M059J (cell line): Measurements from ENCODE around the gene ZBTB21. TPM values are rescaled to one million over a fixed set of nuclear protein-coding genes. Genes with fewer than 3 reads are reported as not detected.
"Not testable (repeated sequence)": the region's sequence is repeated elsewhere in the genome, so short reads cannot be mapped to it uniquely, and the experiment has no call there.

Source experiments
- DNase-seq: peaks from one replicate; pipeline ENCODE4 v3.0.0-alpha.2; 2012; ENCODE audit warnings: low read depth
- total RNA-seq: library from RNA; depleted of rRNA; stranded (reverse); fragments of >200 nt; shearing (Covaris generic); gene quantifications from 2 replicates; pipeline ENCODE4 v1.2.3, GENCODE V29; 2014

Gene ZBTB21
- total RNA-seq, 1 experiment from 2014 or later: 18.4 TPM

DNA sequence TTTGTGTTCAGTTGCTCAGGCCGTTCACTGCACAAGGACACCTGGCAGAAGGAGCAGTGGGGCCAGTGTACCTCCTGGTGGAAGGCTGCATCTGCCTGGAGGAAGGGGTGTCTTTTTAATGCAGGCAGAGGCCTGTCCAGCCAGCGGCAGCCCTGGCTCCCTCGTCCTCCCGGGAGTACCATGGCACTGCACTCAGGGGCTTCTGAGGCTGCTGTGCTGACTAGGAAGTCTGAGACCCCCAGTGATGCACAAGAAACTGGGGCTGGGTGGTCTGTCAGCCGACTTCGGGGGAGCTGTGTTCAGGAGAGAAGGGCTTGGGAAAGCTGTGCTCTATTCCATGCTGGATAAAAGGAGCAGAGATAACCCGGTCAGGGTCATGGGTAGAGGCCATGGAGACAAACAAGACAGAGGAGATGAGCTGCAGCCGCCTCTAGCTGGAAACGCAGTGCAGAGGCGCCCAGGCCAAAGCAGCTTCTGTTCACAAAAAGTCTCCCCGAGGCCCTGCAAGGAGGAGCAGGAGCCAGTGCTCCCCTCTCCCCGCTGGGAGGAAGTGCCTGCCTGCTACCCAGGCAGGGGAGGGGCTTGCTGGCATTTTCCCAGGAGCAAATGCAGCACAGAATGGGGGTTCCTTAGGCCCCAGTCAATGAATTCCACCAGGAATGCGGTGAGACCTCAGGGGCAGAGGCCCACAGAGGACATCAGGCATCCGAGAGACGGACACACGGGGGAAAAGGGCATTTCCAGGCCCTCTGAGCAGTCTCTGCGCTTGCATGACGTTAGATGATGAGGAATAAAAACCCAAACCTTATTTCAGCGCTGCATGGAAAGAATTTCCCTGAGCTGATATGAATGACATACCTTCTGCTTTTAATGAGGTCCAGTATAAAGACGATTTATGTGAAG lies 39.2 kb downstream of the ZBTB21 start:
- DNase-seq: no peak

DNA sequence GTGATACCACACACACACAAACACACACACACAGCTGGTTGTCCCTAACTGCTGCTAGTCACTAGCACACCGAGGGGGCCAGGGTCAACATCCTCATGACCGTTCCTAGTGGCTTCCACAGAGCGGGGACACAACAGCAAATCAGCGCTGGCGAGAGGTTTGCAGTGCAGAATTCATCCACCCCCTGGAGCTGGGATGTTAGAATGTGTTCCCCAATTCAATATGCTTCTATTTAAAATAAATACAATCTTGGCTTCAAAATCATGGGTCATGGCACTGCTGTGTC lies 40.1 kb downstream of the ZBTB21 start:
- DNase-seq: no peak

DNA sequence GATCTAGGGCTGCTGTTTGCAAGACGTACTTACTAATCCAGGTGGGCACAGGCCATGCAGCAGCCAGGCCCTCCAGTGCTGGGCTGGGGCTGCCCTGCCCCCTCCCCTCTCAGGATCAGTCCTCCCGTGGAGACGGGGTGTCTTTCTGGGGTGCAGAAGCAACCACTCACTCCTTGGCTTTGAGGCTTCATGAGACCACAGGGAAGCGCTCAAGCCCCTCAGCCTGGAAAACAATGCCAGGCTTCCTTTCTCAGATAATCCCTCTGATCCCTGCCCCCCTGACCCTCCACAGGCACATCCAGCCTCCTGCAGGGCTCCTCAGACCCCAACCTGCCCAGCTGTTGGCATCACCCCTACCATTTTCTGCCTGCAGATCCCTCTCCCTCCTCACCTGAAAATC lies 42.5 kb downstream of the ZBTB21 start:
- no peak for DNase-seq

DNA sequence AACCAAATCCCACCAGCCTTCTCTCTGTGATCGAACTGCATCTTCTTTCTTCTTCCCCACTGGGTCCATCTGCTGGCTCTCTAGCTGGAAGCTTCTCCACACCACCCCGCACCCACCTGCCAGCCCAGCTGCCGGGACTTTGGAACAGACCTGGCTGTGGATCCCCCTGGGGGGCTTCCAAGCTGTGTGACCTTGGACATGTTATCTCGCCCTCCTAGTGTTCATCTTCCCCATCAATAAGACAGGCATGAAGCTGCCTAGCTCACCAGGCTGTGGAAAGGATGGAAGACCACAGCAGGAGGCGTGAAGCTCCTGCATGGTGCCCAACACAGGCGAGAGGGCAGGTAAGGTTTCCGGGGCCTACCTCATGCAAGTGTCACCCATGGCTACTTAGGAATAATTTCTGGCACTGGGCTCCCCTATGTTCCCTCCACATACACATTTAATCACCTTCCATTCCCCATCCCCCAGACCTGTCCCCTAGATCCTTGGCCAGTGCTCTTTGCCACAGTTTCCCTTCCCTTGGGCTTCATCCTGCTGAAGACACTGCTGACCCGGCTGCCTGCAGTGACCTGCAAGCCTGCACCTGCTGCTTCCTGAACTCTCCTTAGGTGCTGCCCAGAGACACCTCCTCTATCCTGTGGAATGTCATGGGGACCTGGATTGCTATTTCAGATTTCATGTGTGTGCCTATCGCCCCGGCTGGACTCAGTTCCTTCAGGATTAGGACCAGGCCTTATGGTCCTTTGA lies 43.1 kb downstream of the ZBTB21 start:
- no peak for DNase-seq

DNA sequence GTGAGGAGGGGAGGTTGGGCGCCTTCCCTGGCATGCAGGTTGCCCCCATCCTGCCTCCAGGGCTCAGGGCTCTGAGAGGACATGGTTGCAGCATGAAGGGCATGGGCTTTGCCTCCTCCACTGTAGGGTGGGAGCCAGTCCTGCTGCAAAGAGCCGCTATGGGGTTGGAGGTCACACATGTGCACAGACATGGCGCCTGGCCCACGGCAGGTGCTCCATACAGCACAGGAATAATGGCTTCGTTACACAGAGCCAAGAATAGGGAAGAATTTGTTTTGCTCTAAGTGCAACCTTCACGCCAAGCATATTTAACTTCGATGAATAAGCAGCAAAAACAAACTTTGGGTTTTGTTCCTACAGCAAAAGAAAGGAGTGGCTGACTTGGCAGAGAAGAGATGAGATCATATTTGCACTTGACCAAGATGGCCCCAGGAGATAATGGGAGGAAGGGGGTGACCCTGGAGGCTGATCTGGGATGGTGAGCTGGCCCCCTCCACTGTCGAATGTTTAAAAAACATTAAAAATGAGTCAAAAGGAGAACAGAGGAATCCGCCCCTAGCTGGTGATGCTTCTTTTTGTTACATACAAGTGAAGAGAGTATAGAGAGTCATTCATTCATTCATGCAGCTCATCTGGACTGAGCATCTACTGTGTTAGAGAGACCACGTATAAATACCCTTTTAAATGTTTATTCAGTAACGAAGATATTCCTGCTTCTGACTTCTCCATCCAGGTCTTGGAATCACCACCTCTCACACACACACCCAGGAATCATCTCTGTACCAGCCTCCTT lies 43.9 kb downstream of the ZBTB21 start:
- peak; percentile 90 for DNase-seq

DNA sequence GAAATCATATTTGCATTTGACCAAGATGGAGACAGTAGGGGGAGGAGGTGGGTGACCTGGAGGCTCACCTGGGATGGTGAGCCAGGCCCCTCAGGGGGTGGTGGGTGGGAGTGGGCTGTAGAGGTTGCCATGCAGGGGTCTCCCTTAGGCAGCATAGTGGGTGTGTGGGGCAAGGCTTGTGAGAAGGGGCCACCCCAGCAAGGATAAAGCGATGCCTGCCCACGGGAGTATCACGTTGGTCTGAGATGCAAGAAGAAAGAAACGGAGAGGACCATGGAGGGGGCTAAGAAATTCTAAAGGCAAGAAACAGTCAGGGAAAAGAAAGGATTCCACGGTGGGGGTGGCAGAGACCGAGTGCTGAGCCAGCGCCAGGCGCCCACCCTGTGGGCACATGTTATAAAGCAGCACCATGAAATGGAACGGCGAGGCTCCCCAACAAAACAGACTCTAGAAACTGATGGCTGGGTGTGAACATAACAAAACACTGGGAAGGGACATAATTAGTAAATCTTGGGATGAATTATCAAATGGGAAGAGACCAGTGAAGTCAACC lies 44.6 kb downstream of the ZBTB21 start:
- no peak for DNase-seq

DNA sequence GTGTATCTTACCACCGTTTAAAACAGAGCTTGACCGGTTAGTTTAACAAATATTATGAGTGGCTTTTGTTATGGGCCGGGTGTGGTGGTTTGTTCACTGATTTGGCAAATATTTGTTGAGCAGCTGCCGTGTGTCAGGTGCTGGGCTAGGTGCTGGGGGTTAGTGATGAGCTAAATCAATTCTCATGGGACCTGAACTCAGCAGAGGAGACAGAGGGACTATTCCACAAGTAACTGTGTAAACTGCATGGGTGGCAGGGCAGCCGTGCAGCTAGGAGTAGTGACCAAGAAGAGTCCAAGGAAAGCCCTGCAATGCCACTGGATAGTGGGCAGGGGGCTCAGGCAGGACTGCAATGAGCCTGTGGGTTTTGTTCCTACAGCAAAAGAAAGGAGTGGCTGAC lies 45.1 kb downstream of the ZBTB21 start:
- no peak for DNase-seq

DNA sequence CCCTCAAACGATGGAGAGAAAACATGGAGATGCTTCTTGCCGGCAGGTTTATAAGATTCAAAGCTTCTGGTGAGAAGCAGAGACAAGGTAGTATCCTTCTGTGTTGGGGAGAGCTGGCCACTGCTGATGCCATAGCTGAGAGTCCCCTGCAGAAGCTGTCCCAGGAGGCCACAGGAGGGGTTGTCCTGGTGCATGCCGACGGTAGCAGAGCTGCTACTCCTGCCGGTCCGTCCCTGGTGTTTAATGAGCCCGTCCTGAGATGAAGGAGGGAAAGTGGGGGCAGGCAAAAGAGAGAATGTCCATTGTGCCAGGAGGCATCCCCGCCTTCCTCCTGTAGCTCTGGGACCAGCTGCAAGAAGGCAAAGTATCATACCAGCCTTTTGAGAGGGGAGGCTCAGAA lies 46.0 kb downstream of the ZBTB21 start:
- DNase-seq: no peak

DNA sequence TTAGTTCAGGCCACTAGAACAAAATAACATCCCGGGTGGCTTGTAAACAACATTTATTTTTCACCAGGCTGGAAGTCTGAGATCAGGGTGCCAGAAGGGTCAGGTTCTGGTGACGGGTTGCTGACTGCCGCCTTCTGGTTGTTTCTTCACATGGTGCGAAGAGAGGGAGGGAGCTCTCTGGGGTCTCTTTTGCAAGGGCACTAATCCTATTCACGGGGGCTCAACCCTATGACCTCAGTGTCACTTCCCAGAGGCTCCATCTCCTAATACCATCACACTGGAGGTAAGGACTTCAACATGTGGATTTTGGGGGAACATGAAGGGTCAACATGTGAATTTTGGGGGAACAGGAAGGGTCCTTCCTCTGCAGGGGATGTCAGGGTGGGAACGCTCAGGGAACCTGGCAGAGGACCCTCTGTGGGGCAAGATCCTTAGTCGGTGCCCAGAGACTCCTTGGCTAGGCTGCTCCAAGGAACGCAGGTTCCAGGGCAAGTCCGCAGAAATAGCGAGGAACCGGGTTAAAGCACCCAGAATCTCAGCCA lies 47.7 kb downstream of the ZBTB21 start:
- DNase-seq: no peak

DNA sequence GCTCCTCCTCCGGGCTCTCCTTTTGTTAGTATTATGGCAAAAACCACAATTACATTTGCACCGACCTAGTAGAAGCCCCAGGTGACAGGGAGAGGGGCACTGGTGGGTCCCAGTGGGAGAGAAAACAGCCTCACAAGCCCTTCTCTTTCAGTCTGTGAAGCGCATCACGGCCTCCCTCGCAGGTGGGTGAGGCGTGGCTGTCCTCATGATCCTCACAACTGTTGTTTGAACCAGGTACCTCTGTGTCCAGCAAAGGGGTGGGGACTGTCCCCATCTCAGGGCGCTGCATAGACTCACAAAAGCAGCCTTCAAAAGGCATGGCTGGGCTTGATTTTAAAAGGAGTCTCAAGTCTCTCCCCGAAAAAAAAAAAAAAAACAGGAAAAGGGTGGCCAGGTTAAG lies 48.4 kb downstream of the ZBTB21 start:
- no peak for DNase-seq

DNA sequence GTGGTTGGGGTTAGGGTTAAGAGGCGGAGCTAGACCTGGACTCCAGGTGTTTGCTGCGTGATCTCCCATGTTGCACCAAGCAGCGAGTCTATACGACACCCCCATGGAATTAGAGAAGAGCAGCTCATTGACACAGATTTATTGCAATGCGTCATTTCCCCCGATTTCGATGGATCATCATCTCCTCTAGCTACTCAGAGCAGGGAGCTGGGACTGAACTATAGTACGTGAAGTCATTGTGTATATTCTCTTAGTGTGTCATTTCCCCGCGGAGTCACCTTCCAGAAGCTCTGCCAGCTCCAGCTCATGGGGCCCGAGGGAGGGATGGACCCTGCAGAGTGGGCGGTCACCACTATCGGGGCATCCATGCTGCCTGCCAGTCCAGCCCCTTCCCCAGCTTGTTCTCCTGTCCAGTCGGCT lies 48.9 kb downstream of the ZBTB21 start:
- peak; percentile 53 for DNase-seq

DNA sequence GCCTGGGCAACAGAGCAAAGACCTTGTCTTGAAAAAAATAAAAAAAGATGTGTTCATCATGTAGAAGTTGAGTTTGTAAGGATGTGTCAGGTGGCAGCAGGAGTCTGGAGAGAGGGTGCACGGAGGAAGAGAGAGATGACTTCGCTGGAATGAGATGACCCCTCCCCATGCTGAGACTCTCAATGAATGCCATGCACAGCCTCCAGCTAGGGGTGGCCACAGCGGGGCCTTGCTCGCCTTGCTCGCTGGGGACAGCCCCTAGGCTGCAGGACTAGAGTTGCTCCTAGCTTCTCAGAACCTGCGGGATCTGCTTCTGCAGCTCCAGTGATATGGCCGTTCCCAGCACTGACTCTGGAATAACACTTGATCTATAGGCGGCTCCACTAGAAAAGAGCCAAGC lies 49.8 kb downstream of the ZBTB21 start:
- DNase-seq: no peak

DNA sequence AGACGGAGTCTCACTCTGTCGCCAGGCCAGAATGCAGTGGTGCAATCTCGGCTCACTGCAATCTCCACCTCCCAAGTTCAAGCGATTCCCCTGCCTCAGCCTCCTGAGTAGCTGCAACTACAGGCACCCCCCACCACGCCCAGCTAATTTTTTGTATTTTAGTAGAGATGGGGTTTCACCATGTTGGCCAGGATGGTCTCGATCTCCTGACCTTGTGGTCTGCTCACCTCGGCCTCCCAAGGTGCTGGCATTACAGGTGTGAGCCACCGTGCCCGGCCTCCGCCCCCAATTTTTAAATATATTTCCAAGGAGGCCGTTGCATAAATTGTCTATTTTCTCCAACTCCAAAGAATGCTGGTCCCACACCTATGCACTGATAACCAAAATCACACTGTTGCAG lies 50.5 kb downstream of the ZBTB21 start:
- DNase-seq: not testable (repeated sequence)

DNA sequence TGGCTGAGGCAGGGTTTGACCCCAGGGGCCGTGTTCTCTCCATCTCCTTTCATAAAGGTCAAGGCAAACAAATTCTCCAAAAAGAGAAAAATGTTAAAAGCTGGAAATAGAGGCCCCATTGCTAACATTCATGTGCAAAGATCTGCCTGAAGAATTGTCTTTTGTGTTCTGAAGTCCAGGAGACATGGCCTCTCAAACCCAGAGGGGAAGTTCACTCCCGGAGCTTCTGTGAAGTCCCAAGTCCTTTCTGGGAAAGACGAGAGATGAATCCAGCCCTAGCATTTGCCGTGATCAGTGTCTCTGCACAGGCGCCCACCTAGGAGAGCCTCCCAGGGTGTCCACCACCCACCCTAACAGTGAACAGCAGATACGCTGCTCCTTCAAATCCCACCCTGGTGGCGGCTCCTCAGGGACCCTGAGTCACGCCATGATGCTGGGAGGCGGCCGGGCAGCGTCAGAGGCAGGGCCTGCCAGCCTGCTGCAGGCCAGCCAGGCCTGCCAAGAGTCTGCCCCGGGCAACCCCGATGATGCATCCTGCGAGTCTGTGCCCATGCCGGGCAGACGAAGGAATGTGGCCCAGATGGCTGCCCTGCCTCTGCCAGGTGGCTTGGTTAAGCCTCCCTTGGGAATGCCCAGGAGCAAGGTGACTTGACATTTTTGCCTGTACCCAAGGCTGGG lies 51.1 kb downstream of the ZBTB21 start:
- peak; percentile 93 for DNase-seq

DNA sequence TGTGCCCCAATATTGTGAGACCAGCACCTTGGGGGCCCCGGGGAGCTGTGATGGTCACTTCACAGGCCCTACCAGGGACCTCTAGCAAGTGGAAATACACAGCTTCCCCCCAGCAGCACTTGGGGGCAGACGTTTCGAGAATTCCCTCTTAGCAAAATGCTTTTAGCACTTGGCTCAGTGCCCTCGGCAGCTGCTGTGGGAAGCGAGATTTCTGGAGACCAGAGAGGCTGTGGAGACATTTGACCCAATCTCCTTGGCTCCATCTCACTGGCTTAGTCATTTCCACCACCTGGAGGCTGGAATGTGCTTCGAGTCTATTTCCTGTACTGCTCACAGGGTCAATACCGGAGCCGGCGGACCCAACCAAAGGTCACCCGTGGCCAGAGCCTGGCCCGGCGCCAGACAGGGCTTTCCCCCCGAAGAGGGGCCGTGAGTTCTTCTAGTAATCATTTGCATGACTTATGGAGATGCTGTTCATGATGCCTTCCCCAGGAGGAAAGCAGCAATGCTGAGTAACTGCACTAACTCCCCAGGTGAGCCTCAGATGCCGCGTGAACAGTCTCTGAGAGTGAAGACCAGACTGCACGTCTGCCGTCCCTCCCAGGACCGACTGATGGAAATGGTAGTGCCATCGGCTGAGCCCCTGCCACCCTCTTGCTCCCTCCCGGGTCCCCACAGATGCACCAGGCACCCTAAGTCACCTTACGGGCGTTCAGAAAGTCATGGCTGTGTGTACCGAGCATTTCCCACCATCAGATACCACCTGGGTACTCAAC lies 52.0 kb downstream of the ZBTB21 start:
- peak; percentile 98 for DNase-seq

DNA sequence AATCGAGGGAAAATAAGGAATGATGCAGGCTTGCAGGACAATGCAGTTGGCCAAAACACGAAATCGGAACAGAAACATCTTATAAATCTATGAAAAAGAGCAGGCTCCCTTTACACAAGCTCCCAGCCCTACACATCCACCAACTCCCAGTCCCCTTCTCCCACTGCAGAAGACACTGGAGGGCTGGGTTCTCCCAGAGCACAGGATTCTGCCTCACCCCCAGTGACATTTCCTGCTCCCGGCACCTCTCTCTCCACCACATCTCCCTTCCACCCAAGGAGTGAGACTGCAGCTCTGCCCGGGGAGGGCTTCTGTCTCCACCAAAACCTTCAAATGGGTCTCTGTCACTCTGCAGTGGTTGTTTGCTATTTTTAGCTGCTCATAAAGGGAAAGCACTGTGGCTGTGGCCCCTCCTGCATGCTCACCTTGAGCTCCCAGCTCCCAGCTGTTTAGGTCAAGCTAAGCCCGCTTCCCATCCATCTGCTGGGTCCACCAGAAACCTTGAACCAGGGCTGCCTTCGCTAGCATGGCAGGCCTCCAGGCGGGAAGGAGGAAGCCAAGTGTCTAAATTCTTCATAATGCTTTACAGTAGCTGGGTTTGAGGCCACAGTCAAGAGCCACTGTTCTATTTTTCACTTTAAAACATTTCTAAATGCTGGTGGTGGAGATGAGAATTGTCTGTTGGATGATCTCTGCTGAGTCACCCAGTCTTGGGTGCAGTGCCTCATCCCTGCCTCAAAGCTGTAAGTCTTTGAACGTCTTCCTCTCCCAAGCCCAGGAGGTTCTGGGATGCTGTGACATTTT lies 53.0 kb downstream of the ZBTB21 start:
- peak; percentile 87 for DNase-seq

DNA sequence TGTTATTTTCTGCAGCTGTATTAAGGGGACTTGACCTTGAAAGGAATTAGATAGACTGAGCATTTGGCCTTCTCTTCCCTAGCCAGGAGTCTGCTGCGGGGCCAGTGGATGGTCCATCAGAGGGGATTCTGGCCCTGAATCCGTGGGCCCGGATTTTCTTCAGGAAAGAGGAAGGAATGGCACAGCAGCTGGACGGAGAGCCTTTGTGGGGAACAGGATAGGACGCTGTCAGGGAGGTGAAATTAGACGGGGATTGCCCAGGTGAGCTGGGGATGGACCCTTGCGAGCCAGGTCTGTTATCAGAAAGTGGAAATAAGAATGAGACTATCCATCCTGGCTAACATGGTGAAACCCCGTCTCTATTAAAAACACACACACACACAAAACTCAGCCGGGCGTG lies 54.6 kb downstream of the ZBTB21 start:
- no peak for DNase-seq

DNA sequence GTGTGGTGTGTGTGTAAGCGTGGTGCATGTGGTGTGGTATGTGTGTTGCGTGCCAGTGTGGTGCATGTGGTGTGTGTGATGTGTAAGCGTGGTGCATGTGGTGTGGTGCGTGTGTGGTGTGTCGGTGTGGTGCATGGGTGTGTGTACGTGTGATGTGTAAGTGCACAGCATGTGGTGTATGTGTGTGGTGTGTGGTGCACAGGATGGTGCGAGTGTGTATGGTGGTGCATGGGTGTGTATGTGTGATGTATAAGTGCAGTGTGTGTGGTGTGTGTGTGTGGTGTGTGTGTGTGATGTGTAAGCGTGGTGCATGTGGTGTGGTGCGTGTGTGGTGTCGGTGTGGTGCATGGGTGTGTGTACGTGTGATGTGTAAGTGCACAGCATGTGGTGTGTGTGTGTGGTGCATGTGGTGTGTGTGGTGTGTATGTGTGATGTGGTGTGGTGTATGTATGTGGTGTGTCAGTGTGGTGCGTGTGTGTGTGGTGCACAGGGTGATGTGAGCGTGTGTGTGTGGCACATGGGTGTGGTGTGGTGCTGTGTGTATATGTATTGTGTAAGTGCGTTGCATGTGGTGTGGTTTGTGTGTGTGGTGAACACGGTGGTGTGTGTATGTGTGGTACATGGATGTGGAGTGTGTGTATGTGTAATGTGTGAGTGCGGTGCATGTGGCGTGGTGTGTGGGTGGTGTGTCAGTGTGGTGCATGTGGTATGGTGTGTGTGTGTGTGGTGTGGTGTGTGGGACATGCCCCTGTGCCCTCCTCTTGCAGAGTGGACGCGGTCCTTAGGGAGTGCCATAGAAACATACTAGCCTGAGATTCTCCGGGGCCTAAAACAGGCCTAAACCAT lies 55.3 kb downstream of the ZBTB21 start:
- DNase-seq: no peak
